HG02759 (cell line): ENCODE data around the gene GBP5.

Experiments used
- ATAC-seq: cut with Tn5 transposase; IDR thresholded peaks from one replicate; pipeline ENCODE4 v1.9.1; 2021; ENCODE audit warnings: mild to moderate bottlenecking, moderate library complexity; ENCODE audit not compliant: unreplicated experiment

GBP5 gene

GRCh38 chr1:89272269-89273041 is at the start of gene GBP5:
GBP5 (minus strand) TSS chr1:89272860; CDS start chr1:89269555, 3,305 bp downstream.
- ATAC-seq, result peak; percentile 88

GRCh38 chr1:89322402-89322801 is 49.7 kb upstream of the GBP5 start:
- ATAC-seq, result no peak

DNA sequence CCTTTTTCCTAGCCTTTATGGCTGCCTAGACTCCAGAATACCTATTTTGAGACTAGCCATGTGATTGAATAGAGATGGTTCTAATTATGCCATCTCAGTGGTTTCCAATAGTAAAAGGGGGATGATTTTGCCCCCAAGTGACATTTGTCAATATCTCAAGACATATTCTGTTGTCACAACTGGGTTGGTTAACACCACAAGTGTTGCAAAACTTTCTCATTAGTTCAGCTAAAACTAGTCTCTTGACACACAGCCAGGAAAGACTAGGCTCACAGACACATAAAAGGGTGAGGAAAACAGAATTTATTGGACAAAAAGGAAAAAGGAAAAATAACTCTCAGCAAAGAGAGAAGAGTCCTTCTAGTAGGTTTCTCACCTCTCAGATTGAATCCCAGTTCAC is 39.9 kb upstream of the GBP5 start:
- no peak for ATAC-seq

DNA sequence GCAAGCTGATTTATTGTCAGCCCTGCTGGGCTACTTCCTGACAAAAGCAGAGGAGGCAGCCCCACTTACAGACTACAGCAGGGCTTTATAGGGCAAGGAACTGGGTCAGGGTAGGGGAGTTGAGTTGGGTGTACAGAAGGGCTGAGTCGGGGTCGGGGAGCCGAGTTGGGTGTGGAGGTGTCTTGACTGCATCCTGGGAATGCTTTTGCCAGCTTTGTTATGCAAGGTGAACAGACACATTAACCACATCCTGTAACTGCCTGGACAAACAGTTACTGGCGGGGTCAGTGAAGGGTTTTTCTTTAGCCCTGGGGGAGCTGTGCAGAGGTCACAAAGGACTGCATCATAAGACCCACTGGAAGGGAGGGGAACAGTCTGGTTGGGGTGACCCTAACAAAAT is 39.1 kb upstream of the GBP5 start:
- ATAC-seq, result peak; percentile 46

DNA sequence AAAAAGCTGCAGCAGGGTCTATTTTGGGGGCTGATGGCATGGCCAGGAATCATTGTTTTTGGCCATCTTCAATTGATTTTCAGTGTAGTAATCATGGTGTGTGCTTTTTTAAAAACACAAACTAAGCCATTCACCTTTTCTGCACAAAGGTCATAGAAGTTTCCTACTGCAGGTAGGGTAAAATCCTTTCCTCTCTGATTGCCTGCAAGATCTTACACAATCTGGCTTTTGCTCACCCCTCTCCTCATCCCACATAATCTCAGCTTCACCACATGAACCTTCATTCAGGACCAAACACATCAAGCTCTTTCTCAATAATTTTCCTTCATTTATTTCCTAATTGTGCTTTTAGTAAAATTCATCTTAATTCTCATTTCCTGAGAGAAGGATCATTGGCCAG is 38.3 kb upstream of the GBP5 start:
- ATAC-seq, result no peak

GRCh38 chr1:89310505-89310904 is 37.8 kb upstream of the GBP5 start:
- ATAC-seq, result peak; percentile 77

GRCh38 chr1:89309828-89310227 is 37.2 kb upstream of the GBP5 start:
- ATAC-seq, result no peak

DNA sequence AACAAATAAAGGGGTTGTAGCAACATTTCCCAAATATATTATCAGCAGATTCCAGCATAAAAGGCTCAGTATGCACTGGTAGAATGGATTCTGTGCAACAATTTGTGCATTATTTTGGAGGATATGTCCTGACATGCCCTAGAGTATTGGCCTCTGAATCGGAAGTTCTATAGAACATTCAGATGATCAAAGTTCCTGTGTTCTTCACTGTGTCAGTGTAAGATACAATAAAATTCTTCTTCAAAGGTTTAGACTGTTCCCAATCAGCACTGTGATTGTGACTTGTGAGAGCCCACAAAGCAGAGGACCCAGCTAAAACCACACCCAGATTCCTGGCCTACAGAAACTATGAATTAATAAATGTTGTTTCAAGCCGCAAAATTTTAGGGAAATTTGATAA is 33.6 kb upstream of the GBP5 start:
- no peak for ATAC-seq

GRCh38 chr1:89305493-89305892 is 32.8 kb upstream of the GBP5 start:
- no peak for ATAC-seq

GRCh38 chr1:89304572-89305230 is 32.0 kb upstream of the GBP5 start:
- no peak for ATAC-seq

GRCh38 chr1:89302697-89303332 is 30.2 kb upstream of the GBP5 start:
- no peak for ATAC-seq

DNA sequence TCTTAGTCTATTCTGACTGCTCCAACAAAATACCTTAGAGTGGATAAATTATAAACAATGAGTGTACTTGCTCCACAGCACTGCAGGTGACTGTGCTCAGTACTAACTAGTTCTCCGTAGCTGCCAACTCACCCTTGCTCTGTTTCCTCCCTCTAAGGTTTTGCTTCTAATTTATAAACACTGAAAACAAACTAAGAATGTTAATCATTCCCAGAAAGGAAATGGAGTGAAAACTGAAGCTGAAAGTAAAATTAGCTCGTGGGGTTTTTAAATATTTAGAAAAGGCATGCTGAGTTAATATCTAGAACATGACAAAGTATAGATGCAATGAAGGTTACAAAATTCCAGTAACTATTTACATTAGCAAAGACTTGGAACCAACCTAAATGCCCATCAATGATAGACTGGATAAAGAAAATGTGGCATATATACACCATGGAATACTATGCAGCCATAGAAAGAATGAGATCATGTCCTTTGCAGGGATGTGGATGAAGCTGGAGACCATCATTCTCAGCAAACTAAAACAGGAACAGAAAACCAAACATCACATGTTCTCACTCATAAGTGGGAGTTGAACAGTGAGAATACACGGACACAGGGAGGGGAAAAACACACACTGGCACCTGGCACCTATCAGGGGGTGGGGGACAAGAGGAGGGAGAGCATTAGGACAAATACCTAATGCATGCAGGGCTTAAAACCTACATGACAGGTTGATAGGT is 27.2 kb upstream of the GBP5 start:
- ATAC-seq, result peak; percentile 93

DNA sequence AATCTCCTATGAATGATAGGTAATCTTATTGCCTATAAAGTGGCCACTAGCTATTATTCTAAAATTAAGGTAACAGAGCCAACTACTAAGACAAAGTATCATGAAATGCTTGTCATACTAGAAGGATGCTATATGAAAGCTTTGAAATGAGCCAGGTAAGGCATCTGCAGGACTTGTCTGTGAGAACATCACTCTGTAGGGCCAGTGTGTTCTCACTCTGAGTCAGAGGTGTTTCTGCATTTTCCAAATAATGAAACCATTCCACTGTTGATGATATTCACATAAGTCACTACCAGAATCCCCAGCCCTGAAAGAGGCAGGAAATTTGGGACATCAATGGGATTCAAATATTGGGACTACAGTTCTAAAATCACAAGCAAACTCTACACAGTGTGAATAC is 25.8 kb upstream of the GBP5 start:
- peak; percentile 33 for ATAC-seq

- no peak for ATAC-seq
Observed at GRCh38 chr1:89295187-89295586, 22.5 kb upstream of the GBP5 start.

DNA sequence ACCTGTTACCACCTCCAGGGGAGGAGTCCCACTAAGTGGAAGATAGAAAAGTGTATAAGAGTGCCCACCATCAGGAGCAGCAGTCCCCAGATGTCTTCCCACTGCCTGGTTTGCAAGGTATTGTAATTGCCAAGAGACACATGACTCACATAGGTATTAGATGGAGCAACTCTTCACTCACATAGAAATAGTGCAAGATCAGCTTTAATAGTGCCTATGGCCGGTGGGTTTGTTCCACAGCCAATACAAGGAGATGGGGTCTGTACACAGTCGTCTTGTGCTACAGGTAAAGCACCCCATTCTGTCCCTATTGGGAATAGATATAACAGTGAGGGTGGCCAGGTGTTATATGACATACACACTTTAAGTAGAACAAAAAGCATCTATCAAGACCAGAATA is 18.6 kb upstream of the GBP5 start:
- ATAC-seq, result no peak

DNA sequence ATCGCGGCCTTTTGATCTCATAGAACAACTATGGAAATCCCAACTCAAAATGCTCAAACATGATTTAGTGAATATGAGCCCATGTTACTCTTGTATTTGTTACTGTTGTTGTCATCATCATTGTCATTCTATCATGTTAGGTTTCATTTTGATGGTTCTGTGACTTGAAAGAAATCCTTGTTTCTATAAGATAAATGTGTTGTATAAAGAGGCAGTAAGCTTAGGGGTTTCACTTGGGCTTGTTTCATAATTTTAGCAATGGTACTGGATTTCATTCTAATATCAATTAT is 15.3 kb upstream of the GBP5 start:
- no peak for ATAC-seq

- ATAC-seq, result peak; percentile 31
Observed at GRCh38 chr1:89287181-89288050, 14.8 kb upstream of the GBP5 start.

- peak; percentile 93 for ATAC-seq
Observed at GRCh38 chr1:89286549-89287180, 14.0 kb upstream of the GBP5 start.

DNA sequence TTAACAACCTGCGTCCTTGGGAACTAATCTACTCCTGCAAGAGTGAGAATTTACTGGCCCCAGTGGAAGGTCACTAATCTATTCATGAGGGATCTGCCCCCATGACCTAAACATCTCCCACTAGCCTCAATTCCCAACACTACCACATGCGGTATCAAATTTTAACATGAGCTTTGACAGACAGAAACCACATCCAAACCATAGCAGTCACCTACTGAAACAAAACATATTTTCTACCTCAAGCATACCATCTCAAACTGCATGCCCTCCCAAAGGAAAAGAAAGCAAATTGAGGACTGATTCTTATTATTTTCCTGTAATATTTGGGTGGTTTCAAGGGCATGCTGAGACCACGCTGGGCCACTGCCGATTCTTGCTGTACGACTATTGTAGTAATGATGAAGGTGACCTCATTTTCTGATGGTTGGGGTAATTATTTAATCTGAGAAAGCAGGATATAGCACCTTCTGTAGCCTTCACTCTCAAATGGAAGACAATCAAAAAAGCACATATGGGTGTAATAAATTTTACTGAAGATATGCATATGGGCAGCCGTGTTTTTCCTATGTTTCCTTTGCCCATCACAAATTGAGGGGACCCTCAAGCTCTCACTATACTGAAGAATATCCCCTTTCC is 13.2 kb upstream of the GBP5 start:
- no peak for ATAC-seq
